Rectal smooth muscle tissue (tissue), 1 donor: Measurements from ENCODE around the gene CIZ1.

Source experiments
- H3K27ac ChIP-seq: one replicate; pipeline ENCODE4 v1.7.0; 2013; ENCODE audit warnings: low read depth, low read length, inconsistent platforms
- H3K27me3 ChIP-seq: one replicate; pipeline ENCODE4 v1.7.0; 2013; ENCODE audit warnings: low read length; ENCODE audit not compliant: control insufficient read depth, insufficient read depth
- H3K36me3 ChIP-seq: one replicate; pipeline ENCODE4 v1.7.0; 2013; ENCODE audit warnings: low read length; ENCODE audit not compliant: control insufficient read depth, insufficient read depth
- H3K4me1 ChIP-seq: one replicate; pipeline ENCODE4 v1.7.0; 2013; ENCODE audit warnings: low read length; ENCODE audit not compliant: control insufficient read depth, insufficient read depth
- H3K4me3 ChIP-seq: one replicate; pipeline ENCODE4 v1.7.0; 2013; ENCODE audit warnings: low read length
- H3K9ac ChIP-seq: one replicate; pipeline ENCODE4 v1.7.0; 2013; ENCODE audit warnings: low read length

CIZ1 gene

GRCh38 chr9:128149951-128150593 is 41.3 kb downstream of the CIZ1 start:
- H3K9ac ChIP-seq, result no peak overlapping the region
- no peaks in the 10 kb centered on the region for H3K36me3 ChIP-seq
- no peak overlapping the region for H3K27ac ChIP-seq
- no peaks in the 10 kb centered on the region for H3K4me1 ChIP-seq
- no peak overlapping the region for H3K4me3 ChIP-seq
- no peaks in the 10 kb centered on the region for H3K27me3 ChIP-seq

GRCh38 chr9:128149001-128149701 is 42.2 kb downstream of the CIZ1 start, which contains the start of gene LCN2:
LCN2 (plus strand) TSS chr9:128149453; CDS start chr9:128149526, 73 bp downstream.
- Histone ChIP-seq H3K4me3 (no peak within 1 kb of the TSS), H3K27me3 (no peaks in the 10 kb centered on the region), H3K4me1 (no peaks in the 10 kb centered on the region), H3K9ac (no peak within 1 kb of the TSS), H3K27ac (no peak within 1 kb of the TSS), H3K36me3 (no peaks in the 10 kb centered on the region)

DNA sequence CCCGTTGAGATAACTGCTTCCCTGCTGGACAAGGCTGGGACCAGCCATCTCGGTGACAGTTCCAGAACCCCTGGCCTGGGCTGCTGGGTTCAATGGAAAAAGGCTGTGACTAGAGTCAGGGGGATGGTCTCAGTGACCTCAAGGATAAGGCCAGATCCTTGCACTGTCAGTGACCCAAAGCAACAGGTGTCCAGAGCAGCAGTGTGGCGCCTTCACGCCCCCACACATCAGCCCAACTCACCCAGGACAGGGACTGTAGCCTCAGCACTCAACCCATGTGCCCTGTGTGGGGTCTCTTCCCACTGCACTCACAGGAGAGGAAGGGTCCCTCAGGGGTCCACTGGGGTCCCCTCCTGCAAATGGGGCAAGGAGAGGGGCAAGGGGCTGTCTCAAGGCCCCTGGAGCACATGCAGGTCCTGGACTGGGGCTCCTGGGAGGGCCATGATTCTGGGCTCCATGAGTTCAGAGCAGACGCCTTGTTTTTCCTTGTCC is 42.8 kb downstream of the CIZ1 start:
- Histone ChIP-seq H3K36me3 (no peaks in the 10 kb centered on the region), H3K9ac (no peak overlapping the region), H3K4me3 (no peak overlapping the region), H3K27me3 (no peaks in the 10 kb centered on the region), H3K27ac (no peak overlapping the region), H3K4me1 (no peaks in the 10 kb centered on the region)

DNA sequence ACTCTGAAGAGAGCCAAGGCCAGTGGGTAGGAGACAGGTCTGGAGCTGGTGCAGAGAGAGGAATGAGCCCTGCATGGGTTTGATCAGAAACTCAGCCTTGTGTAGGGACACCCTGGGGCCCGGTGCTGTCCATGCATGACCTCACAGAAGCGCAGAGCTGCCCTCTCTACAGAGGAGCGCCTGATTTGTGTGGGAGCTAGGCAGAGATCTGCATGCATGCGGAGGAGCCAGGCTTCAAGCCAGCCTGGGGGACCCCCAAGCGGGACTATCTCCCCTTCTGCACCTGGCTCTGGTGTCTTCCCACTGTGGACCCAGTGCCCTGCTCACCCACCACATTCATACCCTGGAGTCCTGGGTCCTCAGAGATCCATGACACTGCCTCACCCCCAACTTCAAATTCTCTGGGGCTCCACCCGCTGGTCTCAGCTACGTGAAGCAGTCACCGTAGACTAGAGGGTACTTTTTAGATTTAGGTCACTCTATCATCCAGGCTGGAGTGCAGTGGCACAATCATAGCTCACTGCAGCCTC is 44.7 kb downstream of the CIZ1 start:
- H3K27me3 ChIP-seq, result no peaks in the 10 kb centered on the region
- no peaks in the 10 kb centered on the region for H3K4me1 ChIP-seq
- H3K27ac ChIP-seq, result no peak overlapping the region
- H3K36me3 ChIP-seq, result no peaks in the 10 kb centered on the region
- H3K4me3 ChIP-seq, result no peak overlapping the region
- no peak overlapping the region for H3K9ac ChIP-seq

DNA sequence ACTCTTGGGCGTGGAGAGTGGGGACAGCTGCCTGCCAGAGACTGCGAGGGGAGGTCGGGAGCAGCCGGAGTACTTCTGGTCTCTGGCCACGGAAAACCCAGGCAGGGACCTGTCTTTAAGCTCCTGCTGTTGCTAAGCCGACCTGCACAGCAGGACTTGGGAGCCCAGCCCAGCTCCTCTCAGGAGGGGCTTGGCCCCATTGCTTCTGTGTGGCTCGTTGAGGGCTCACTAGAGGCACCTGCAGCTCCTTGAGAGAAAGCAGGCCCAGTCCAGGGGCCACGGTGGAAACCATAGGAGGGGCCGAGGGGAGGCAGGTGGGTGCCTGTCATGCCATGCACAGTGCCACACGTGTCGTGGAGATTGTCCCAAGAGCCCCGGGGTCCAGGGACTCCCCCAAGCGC is 45.4 kb downstream of the CIZ1 start:
- H3K36me3 ChIP-seq, result no peaks in the 10 kb centered on the region
- H3K27ac ChIP-seq, result no peak overlapping the region
- H3K4me3 ChIP-seq, result no peak overlapping the region
- H3K27me3 ChIP-seq, result no peaks in the 10 kb centered on the region
- no peaks in the 10 kb centered on the region for H3K4me1 ChIP-seq
- H3K9ac ChIP-seq, result no peak overlapping the region

- Histone ChIP-seq H3K27me3 (no peaks in the 10 kb centered on the region), H3K4me3 (no peak overlapping the region), H3K27ac (no peak overlapping the region), H3K4me1 (no peaks in the 10 kb centered on the region), H3K36me3 (no peaks in the 10 kb centered on the region), H3K9ac (no peak overlapping the region)
These were observed 45.8 kb downstream of the CIZ1 start for GRCh38 chr9:128145536-128145935.

- no peak overlapping the region for H3K27ac ChIP-seq
- no peaks in the 10 kb centered on the region for H3K4me1 ChIP-seq
- no peaks in the 10 kb centered on the region for H3K27me3 ChIP-seq
- H3K9ac ChIP-seq, result no peak overlapping the region
- H3K36me3 ChIP-seq, result no peaks in the 10 kb centered on the region
- no peak overlapping the region for H3K4me3 ChIP-seq
These were observed 46.9 kb downstream of the CIZ1 start for GRCh38 chr9:128144239-128145181.

DNA sequence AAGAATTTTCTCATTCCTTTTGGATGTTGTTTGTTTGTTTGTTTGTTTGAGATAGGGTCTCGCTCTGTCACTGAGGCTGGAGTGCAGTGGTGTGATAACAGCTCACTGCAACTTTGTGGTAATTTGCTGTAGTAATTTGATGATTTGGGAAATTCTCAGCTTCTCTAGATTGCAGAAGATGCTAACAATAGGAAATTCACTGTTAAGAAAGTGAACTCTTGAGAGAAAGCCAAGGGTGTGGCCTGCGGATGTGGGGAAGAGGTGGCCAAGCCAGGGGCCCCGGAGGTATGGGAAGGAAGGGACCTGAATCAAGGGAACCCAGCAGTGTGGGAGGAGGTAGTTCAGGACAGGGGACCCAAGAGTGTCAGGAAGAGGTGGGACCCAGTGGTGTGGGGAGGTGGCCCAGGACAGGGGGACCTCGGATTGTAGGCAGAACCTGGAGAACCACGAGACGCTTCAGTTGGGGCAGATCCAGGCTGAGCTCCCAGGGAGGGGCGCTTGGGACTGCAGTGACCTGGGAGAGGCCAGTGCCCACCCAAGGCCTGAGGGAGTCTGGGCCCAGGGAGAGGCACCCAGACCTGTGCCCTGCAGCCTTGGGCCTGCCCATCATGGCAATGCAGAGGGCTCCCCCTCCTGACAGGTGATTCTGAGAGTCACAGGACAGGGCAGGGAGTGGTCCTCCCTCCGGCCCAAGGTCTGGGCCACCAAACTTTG is 47.7 kb downstream of the CIZ1 start:
- Histone ChIP-seq H3K27me3 (no peaks in the 10 kb centered on the region), H3K4me3 (no peak overlapping the region), H3K9ac (no peak overlapping the region), H3K27ac (no peak overlapping the region), H3K4me1 (no peaks in the 10 kb centered on the region), H3K36me3 (no peaks in the 10 kb centered on the region)

- Histone ChIP-seq H3K36me3 (no peaks in the 10 kb centered on the region), H3K4me1 (no peaks in the 10 kb centered on the region), H3K4me3 (no peak overlapping the region), H3K27ac (no peak overlapping the region), H3K9ac (no peak overlapping the region), H3K27me3 (no peaks in the 10 kb centered on the region)
These were observed 48.8 kb downstream of the CIZ1 start for GRCh38 chr9:128142596-128142995.

DNA sequence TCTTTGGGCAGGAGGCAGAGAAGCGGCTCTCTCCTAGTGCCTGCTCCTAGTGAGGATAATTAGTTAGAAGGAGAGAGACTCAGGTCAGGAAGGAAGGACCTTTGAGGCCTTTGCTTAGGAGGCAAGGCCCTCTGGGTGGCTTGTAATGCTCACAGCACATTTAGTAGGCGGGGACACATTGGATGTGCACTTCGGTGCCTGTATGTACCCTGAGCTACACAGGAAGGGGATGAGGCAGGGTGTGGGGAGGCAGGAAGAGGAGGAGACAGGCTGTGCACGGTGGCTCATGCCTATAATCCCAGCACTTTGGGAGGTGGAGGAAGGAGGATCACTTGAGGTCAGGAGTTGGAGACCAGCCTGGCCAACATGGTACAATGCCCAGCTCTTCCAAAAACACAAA is 49.3 kb downstream of the CIZ1 start:
- H3K4me1 ChIP-seq, result no peaks in the 10 kb centered on the region
- H3K36me3 ChIP-seq, result no peaks in the 10 kb centered on the region
- no peak overlapping the region for H3K27ac ChIP-seq
- no peaks in the 10 kb centered on the region for H3K27me3 ChIP-seq
- H3K9ac ChIP-seq, result no peak overlapping the region
- no peak overlapping the region for H3K4me3 ChIP-seq

GRCh38 chr9:128141604-128142003 is 49.8 kb downstream of the CIZ1 start:
- Histone ChIP-seq H3K27ac (no peak overlapping the region), H3K36me3 (no peaks in the 10 kb centered on the region), H3K4me1 (no peaks in the 10 kb centered on the region), H3K4me3 (no peak overlapping the region), H3K27me3 (no peaks in the 10 kb centered on the region), H3K9ac (no peak overlapping the region)
